ENCODE data around the gene FUZ.

DNA sequence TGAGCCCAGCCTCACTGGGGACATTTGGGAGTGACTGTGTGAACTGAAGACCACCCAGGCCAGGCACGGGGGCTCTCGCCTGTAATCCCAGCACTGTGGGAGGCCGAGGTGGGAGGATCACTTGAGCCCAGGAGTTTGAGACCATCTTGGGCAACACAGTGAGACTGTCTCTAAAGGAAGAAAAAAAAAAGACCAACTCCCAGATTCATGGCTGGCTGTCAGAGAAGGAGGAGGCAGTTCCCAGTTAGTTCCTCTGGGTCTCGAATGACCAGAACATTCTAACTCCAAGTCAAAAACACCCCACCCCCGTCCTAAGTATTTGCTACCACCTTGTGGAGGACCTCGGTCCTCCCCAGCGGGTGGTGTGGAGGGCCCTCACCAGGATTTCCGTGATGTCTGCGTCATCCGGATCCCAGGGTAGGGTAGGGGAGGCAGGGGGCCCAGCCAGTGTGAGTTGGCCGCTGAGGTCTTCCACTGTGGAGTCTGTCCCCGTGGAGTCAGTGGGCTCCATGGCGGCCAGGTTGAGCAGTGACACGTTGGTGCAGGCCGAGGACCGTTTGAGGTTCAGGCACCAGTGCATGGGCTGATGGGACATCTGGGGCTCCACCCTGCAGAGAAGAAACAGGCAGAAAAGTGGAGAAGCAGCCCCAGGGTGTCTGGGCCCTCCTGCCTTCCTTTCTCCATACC lies 51.3 kb downstream of the FUZ start:
- TF ChIP-seq EZH2 (IDR thresholded peaks at IDR 0.05; ENCODE audit: insufficient read depth, poor library complexity, severe bottlenecking) (no peak), EZH2phosphoT487 (IDR thresholded peaks at IDR 0.05; ENCODE audit: insufficient read depth, low read depth) (no peak)

Data from GM23248 (cell line).